Activated T-cell treated with anti-CD3 and anti-CD28 coated beads, Interleukin-2, amount 50 U/mL, for 72 hours (primary cell): ENCODE results near the gene SIGMAR1. TPM values are rescaled to one million over a fixed set of nuclear protein-coding genes. Genes with fewer than 3 reads are reported as not detected.

Experiments used
- ATAC-seq, 2 donors: fragments of 150-1000 bp; cut with Tn5 transposase; replicated peaks in 1 of 2; 2 replicates each; pipeline ENCODE4 v1.10.0; 2021; ENCODE audit warnings: moderate library complexity in 2 of 2, mild to moderate bottlenecking in 1 of 2
- DNase-seq, 2 donors: peaks; one replicate each; pipeline ENCODE4 v3.0.0; 2021 to 2022; ENCODE audit warnings: mixed read lengths in 1 of 2
- H3K27ac Mint-ChIP-seq: one replicate; pipeline ENCODE4 v1.8.0; 2022; ENCODE audit warnings: mild to moderate bottlenecking, moderate library complexity, mixed read lengths
- H3K27me3 Mint-ChIP-seq: one replicate; pipeline ENCODE4 v1.8.0; 2022; ENCODE audit warnings: low read depth, mixed read lengths
- H3K36me3 Mint-ChIP-seq, 2 donors: one replicate each; pipeline ENCODE4 v1.8.0; 2022; ENCODE audit warnings: mixed read lengths in 2 of 2, mild to moderate bottlenecking in 1 of 2; ENCODE audit not compliant: insufficient read depth in 2 of 2
- H3K4me1 Mint-ChIP-seq: one replicate; pipeline ENCODE4 v1.8.0; 2022; ENCODE audit warnings: low read depth, mixed read lengths
- H3K4me3 Mint-ChIP-seq, 2 donors: one replicate each; pipeline ENCODE4 v1.8.0; 2022; ENCODE audit warnings: mild to moderate bottlenecking in 2 of 2, mixed read lengths in 2 of 2, moderate library complexity in 2 of 2
- H3K9me3 Mint-ChIP-seq, 2 donors: one replicate each; pipeline ENCODE4 v1.8.0; 2022; ENCODE audit warnings: mixed read lengths in 2 of 2
- total RNA-seq, 2 donors: library from RNA; stranded (reverse); gene quantifications; one replicate each; pipeline ENCODE4 v1.2.3, GENCODE V29; 2022

SIGMAR1 gene
- total RNA-seq, 2 donors from 2014 or later: 44.2 to 61.0 TPM

GRCh38 chr9:34585946-34586669 is 51.5 kb downstream of the SIGMAR1 start:
- peaks cover 22% of the 10 kb centered on the region for H3K4me1 Mint-ChIP-seq
- no peaks in the 10 kb centered on the region for H3K9me3 Mint-ChIP-seq

GRCh38 chr9:34584970-34585369 is 52.6 kb downstream of the SIGMAR1 start:
- peaks cover 11% of the 10 kb centered on the region for H3K4me1 Mint-ChIP-seq
- no peak for ATAC-seq
- no peak overlapping the region for H3K27ac Mint-ChIP-seq
- no peaks in the 10 kb centered on the region for H3K9me3 Mint-ChIP-seq
- no peak overlapping the region for H3K4me3 Mint-ChIP-seq
- H3K36me3 Mint-ChIP-seq: no peaks in the 10 kb centered on the region
- DNase-seq: no peak
- H3K27me3 Mint-ChIP-seq: peaks cover 83% of the 10 kb centered on the region

More at GRCh38 chr9:34585946-34586669, 51.5 kb downstream of the SIGMAR1 start:
- no peak for DNase-seq
- Mint-ChIP-seq H3K36me3 (no peaks in the 10 kb centered on the region), H3K4me3 (no peak overlapping the region), H3K27me3 (peaks cover 81% of the 10 kb centered on the region), H3K27ac (no peak overlapping the region)
- no peak for ATAC-seq

Other genes with a start within 250 kb of the SIGMAR1 start
- 10 to 100 TPM; 15.2 to 18.1 TPM for gene FAM219A, start 179.2 kb downstream of the SIGMAR1 start, total RNA-seq
- gene DNAI1, start 179.0 kb downstream of the SIGMAR1 start, total RNA-seq: under 1 TPM in 1 of 2 donors, not detected in 1; 0.23 TPM
- gene ENHO, start 114.8 kb downstream of the SIGMAR1 start, total RNA-seq: under 1 TPM in 1 of 2 donors, not detected in 1; 0.23 TPM
- gene CNTFR, start 48.1 kb downstream of the SIGMAR1 start, total RNA-seq: not detected
- 10 to 100 TPM; 25.0 to 31.8 TPM for gene RPP25L, start 25.7 kb downstream of the SIGMAR1 start, total RNA-seq
- 10 to 100 TPM; 75.6 to 79.2 TPM for gene DCTN3, start 17.3 kb downstream of the SIGMAR1 start, total RNA-seq
- gene ARID3C, start 8.7 kb downstream of the SIGMAR1 start, total RNA-seq: under 1 TPM; 0.16 to 0.29 TPM
- 10 to 100 TPM; 61.6 to 67.2 TPM for gene GALT, start 8.9 kb upstream of the SIGMAR1 start, total RNA-seq
- 10 to 100 TPM; 55.2 to 55.8 TPM for gene IL11RA, start 14.4 kb upstream of the SIGMAR1 start, total RNA-seq
- 1 to 10 TPM; 1.4 to 3.7 TPM for gene CCL27, start 24.9 kb upstream of the SIGMAR1 start, total RNA-seq
- gene CCL19, start 53.5 kb upstream of the SIGMAR1 start, total RNA-seq: not detected
- gene CCL21, start 72.3 kb upstream of the SIGMAR1 start, total RNA-seq: not detected